ENCODE data around the gene CEACAM16. TPM values are rescaled to one million over a fixed set of nuclear protein-coding genes. Genes with fewer than 3 reads are reported as not detected.
A peak's percentile ranks its signal among the peaks of the same experiment; 100 is the strongest.

The CEACAM16 gene
- total RNA-seq, 1 experiment from 2014 or later: not detected

GRCh38 chr19:44745341-44745831, 46.4 kb downstream of the CEACAM16 start:
- BruUV-seq (replicated peaks): no TSS peak
- Histone ChIP-seq H3K4me2 (peak overlapping the region; percentile 44), H3F3A (ENCODE audit: insufficient read depth, low read depth) (peaks cover 43% of the 10 kb centered on the region), H3K79me2 (ENCODE audit: low read depth) (peaks cover 15% of the 10 kb centered on the region), H3K9me3 (ENCODE audit: insufficient read depth, low read depth) (no peaks in the 10 kb centered on the region), H3K36me3 (ENCODE audit: low read depth) (no peaks in the 10 kb centered on the region), H3K9me2 (ENCODE audit: insufficient read depth) (no peaks in the 10 kb centered on the region), H3K4me3 (no peak overlapping the region), H3K27ac (peak overlapping the region; percentile 35), H3K4me1 (replicated peaks; ENCODE audit: insufficient read depth) (peaks cover 74% of the 10 kb centered on the region), H4K20me1 (ENCODE audit: insufficient read depth) (no peaks in the 10 kb centered on the region), H2AFZ (no peak overlapping the region), H3K27me3 (ENCODE audit: insufficient read depth, low read depth) (no peaks in the 10 kb centered on the region)
- intact Hi-C loops (cut with micrococcal nuclease; ENCODE audit: unreplicated experiment): no loop called here
- TF ChIP-seq EZH2 (IDR thresholded peaks at IDR 0.05; ENCODE audit: low read depth): no peak
- no peak for TF ChIP-seq CTCF (conservative IDR thresholded peaks at IDR 0.05)
- ChIA-PET CTCF (interaction anchor here (0.7 to 1.0 kb wide), 2 partner anchors 22 to 25 kb away, joined by 5 to 13 read pairs; no protein-coding TSS in a partner anchor), POLR2A (ENCODE audit: unreplicated experiment) (interaction anchor here (0.6 to 0.7 kb wide), 2 partner anchors 77 to 716 kb away, joined by 3 read pairs; no protein-coding TSS in a partner anchor)
- DNase-seq: peak in 1 of 2 experiments; percentile 55

- no peaks in the 10 kb centered on the region for H3K9me2 ChIP-seq (ENCODE audit: insufficient read depth)
- peaks cover 37% of the 10 kb centered on the region for H3F3A ChIP-seq (ENCODE audit: insufficient read depth, low read depth)
- no peaks in the 10 kb centered on the region for H3K27me3 ChIP-seq (ENCODE audit: insufficient read depth, low read depth)
- H3K79me2 ChIP-seq (ENCODE audit: low read depth): peaks cover 21% of the 10 kb centered on the region
- peak overlapping the region; percentile 44 for H3K4me2 ChIP-seq
- intact Hi-C loops (cut with micrococcal nuclease; ENCODE audit: unreplicated experiment): no loop called here
- BruUV-seq (replicated peaks): no TSS peak
- H4K20me1 ChIP-seq (ENCODE audit: insufficient read depth): no peaks in the 10 kb centered on the region
- H3K27ac ChIP-seq: no peak overlapping the region
- H3K36me3 ChIP-seq (ENCODE audit: low read depth): 0 out of 2 replicates have a peak, but pooled peaks cover 1% of the 10 kb centered on the region
- DNase-seq: no peak
- ChIA-PET POLR2A (ENCODE audit: unreplicated experiment) (interaction anchor here (0.6 to 0.7 kb wide), 2 partner anchors 76 to 715 kb away, joined by 3 read pairs; no protein-coding TSS in a partner anchor), CTCF (interaction anchor here (1.0 kb wide), 1 partner anchor 22 kb away, joined by 13 read pairs; no protein-coding TSS in a partner anchor)
- no peak overlapping the region for H3K4me3 ChIP-seq
- H2AFZ ChIP-seq: no peak overlapping the region
- no peaks in the 10 kb centered on the region for H3K9me3 ChIP-seq (ENCODE audit: insufficient read depth, low read depth)
- TF ChIP-seq EZH2 (IDR thresholded peaks at IDR 0.05; ENCODE audit: low read depth): no peak
- TF ChIP-seq CTCF (conservative IDR thresholded peaks at IDR 0.05): no peak
- peaks cover 68% of the 10 kb centered on the region for H3K4me1 ChIP-seq (replicated peaks; ENCODE audit: insufficient read depth)
These were observed 47.1 kb downstream of the CEACAM16 start for GRCh38 chr19:44745887-44746600.

GRCh38 chr19:44746616-44746945, 47.6 kb downstream of the CEACAM16 start:
- H3K4me1 ChIP-seq (replicated peaks; ENCODE audit: insufficient read depth): peaks cover 64% of the 10 kb centered on the region
- H2AFZ ChIP-seq: no peak overlapping the region
- H3K4me3 ChIP-seq: no peak overlapping the region
- H3K4me2 ChIP-seq: peak overlapping the region; percentile 96
- intact Hi-C loops (cut with micrococcal nuclease; ENCODE audit: unreplicated experiment): no loop called here
- no peaks in the 10 kb centered on the region for H3K27me3 ChIP-seq (ENCODE audit: insufficient read depth, low read depth)
- no peaks in the 10 kb centered on the region for H3K9me3 ChIP-seq (ENCODE audit: insufficient read depth, low read depth)
- ChIA-PET POLR2A (ENCODE audit: unreplicated experiment) (no interaction called here), CTCF (no interaction called here)
- peaks cover 36% of the 10 kb centered on the region for H3F3A ChIP-seq (ENCODE audit: insufficient read depth, low read depth)
- peak overlapping the region; percentile 51; the same call in 1 of the 2 replicates for H3K27ac ChIP-seq
- no peaks in the 10 kb centered on the region for H3K9me2 ChIP-seq (ENCODE audit: insufficient read depth)
- H3K79me2 ChIP-seq (ENCODE audit: low read depth): peaks cover 27% of the 10 kb centered on the region
- TF ChIP-seq CTCF (conservative IDR thresholded peaks at IDR 0.05) (no peak), EZH2 (IDR thresholded peaks at IDR 0.05; ENCODE audit: low read depth) (no peak)
- no TSS peak for BruUV-seq (replicated peaks)
- H4K20me1 ChIP-seq (ENCODE audit: insufficient read depth): no peaks in the 10 kb centered on the region
- 0 out of 2 replicates have a peak, but pooled peaks cover 6% of the 10 kb centered on the region for H3K36me3 ChIP-seq (ENCODE audit: low read depth)
- DNase-seq: no peak
